BJ (cell line): ENCODE results near the gene PSME4. TPM values are rescaled to one million over a fixed set of nuclear protein-coding genes. Genes with fewer than 3 reads are reported as not detected.

Source experiments
- CTCF ChIA-PET: fragments of 350-600 bp; formaldehyde crosslinking; extraction: SDS; loops from one replicate; lab custom pipeline; 2021; ENCODE audit warnings: antibody characterized with exemption, inconsistent platforms; lab: Yijun Ruan, JAX
- POLR2A ChIA-PET: fragments of 300-600 bp; sonication (Branson Sonifier 250); formaldehyde crosslinking; extraction: SDS; loops from one replicate; lab custom pipeline; 2021; ENCODE audit warnings: antibody characterized with exemption; lab: Charles Lee
- DNase-seq: peaks from one replicate; pipeline ENCODE4 v3.0.0-alpha.2; 2011; ENCODE audit warnings: low read depth
- H3K27me3 ChIP-seq: 2 replicates; pipeline ENCODE4 v1.6.0; 2011; ENCODE audit warnings: low read length; ENCODE audit not compliant: control insufficient read depth, insufficient read depth
- H3K36me3 ChIP-seq: 2 replicates; pipeline ENCODE4 v1.5.1; 2011; ENCODE audit warnings: low read length; ENCODE audit not compliant: control insufficient read depth, insufficient read depth
- H3K4me3 ChIP-seq: 2 replicates; pipeline ENCODE4 v1.5.1; 2011; ENCODE audit warnings: low read depth, mild to moderate bottlenecking, control low read depth, low read length
- CTCF ChIP-seq: IDR thresholded peaks from 2 replicates; pipeline ENCODE4 v1.5.1; 2011; ENCODE audit warnings: low read depth, mild to moderate bottlenecking, control low read depth, inconsistent platforms, low read length, moderate library complexity; ENCODE audit not compliant: insufficient read depth
- polyA plus RNA-seq: library from polyadenylated mRNA; depleted of rRNA; stranded (reverse); fragments of >200 nt; gene quantifications from 2 replicates; pipeline ENCODE4 v1.2.3, GENCODE V29; 2011

The PSME4 gene
- polyA plus RNA-seq, 1 experiment: 14.9 TPM

GRCh38 chr2:53994818-53995808 lies 24.3 kb upstream of the PSME4 start:
- CTCF ChIA-PET: interaction anchor here (1.2 to 1.9 kb wide), 3 partner anchors 10 to 15 kb away, joined by 3 to 4 read pairs (median 3); no protein-coding TSS in a partner anchor
- H3K4me3 ChIP-seq: no peak overlapping the region
- POLR2A ChIA-PET: interaction anchor here (0.6 kb wide), 1 partner anchor 26 kb away, joined by 3 read pairs; no protein-coding TSS in a partner anchor
- TF ChIP-seq CTCF: no peak
- no peaks in the 10 kb centered on the region for H3K36me3 ChIP-seq
- H3K27me3 ChIP-seq: no peaks in the 10 kb centered on the region
- DNase-seq: no peak

- no peak for TF ChIP-seq CTCF
- ChIA-PET POLR2A (no interaction called here), CTCF (interaction anchor here (0.6 kb wide), 1 partner anchor 29 kb away, joined by 3 read pairs; no protein-coding TSS in a partner anchor)
- Histone ChIP-seq H3K27me3 (no peaks in the 10 kb centered on the region), H3K36me3 (no peaks in the 10 kb centered on the region), H3K4me3 (no peak overlapping the region)
- no peak for DNase-seq
Measured at GRCh38 chr2:53991948-53992347, 21.2 kb upstream of the PSME4 start.

GRCh38 chr2:53989210-53989862 lies 18.5 kb upstream of the PSME4 start:
- no peak for DNase-seq
- CTCF ChIA-PET: no interaction called here
- POLR2A ChIA-PET: no interaction called here
- Histone ChIP-seq H3K27me3 (no peaks in the 10 kb centered on the region), H3K4me3 (no peak overlapping the region), H3K36me3 (no peaks in the 10 kb centered on the region)
- no peak for TF ChIP-seq CTCF

GRCh38 chr2:53987336-53987921 lies 16.6 kb upstream of the PSME4 start:
- CTCF ChIA-PET: no interaction called here
- no peak for DNase-seq
- POLR2A ChIA-PET: no interaction called here
- Histone ChIP-seq H3K4me3 (no peak overlapping the region), H3K36me3 (no peaks in the 10 kb centered on the region), H3K27me3 (no peaks in the 10 kb centered on the region)
- no peak for TF ChIP-seq CTCF

GRCh38 chr2:53985646-53986045 lies 14.9 kb upstream of the PSME4 start:
- Histone ChIP-seq H3K36me3 (no peaks in the 10 kb centered on the region; the same call in 1 of the 2 replicates), H3K27me3 (no peaks in the 10 kb centered on the region), H3K4me3 (no peak overlapping the region)
- CTCF ChIA-PET: no interaction called here
- TF ChIP-seq CTCF: no peak
- no peak for DNase-seq
- POLR2A ChIA-PET: no interaction called here
